ENCODE results near the gene CENPS.
A peak's percentile ranks its signal among the peaks of the same experiment; 100 is the strongest.
"Not testable (repeated sequence)": the region's sequence is repeated elsewhere in the genome, so short reads cannot be mapped to it uniquely, and the experiment has no call there.

The CENPS gene

GRCh38 chr1:10430216-10431069, at the start of gene CENPS:
Gene CENPS (plus strand): TSS chr1:10430433. CDS start chr1:10430518, 85 bp downstream.
- DNase-seq (ENCODE audit: low read depth, low spot score), result peak; percentile 97

GRCh38 chr1:10380594-10381275, 49.5 kb upstream of the CENPS start:
- DNase-seq (ENCODE audit: low read depth, low spot score), result peak; percentile 89

GRCh38 chr1:10383630-10384029, 46.6 kb upstream of the CENPS start:
- DNase-seq (ENCODE audit: low read depth, low spot score), result no peak

- DNase-seq (ENCODE audit: low read depth, low spot score), result no peak
Observed at GRCh38 chr1:10384219-10384618, 46.0 kb upstream of the CENPS start.

- no peak for DNase-seq (ENCODE audit: low read depth, low spot score)
Observed at GRCh38 chr1:10386761-10387676, 43.2 kb upstream of the CENPS start.

- peak; percentile 61 for DNase-seq (ENCODE audit: low read depth, low spot score)
Observed at GRCh38 chr1:10387677-10388386, 42.4 kb upstream of the CENPS start.

GRCh38 chr1:10388387-10388715, 41.9 kb upstream of the CENPS start:
- no peak for DNase-seq (ENCODE audit: low read depth, low spot score)

GRCh38 chr1:10389271-10389973, 40.8 kb upstream of the CENPS start:
- no peak for DNase-seq (ENCODE audit: low read depth, low spot score)

- DNase-seq (ENCODE audit: low read depth, low spot score), result no peak
Observed at GRCh38 chr1:10396870-10397269, 33.4 kb upstream of the CENPS start.

GRCh38 chr1:10398278-10398733, 31.9 kb upstream of the CENPS start:
- DNase-seq (ENCODE audit: low read depth, low spot score), result no peak

- DNase-seq (ENCODE audit: low read depth, low spot score), result peak; percentile 99
Observed at GRCh38 chr1:10398734-10399443, 31.3 kb upstream of the CENPS start, which contains the start of gene PGD. Gene PGD (plus strand): TSS chr1:10399064. CDS start chr1:10399118, 54 bp downstream.

GRCh38 chr1:10399444-10399941, 30.7 kb upstream of the CENPS start:
- peak; percentile 73 for DNase-seq (ENCODE audit: low read depth, low spot score)

- DNase-seq (ENCODE audit: low read depth, low spot score), result peak; percentile 16
Observed at GRCh38 chr1:10400013-10400412, 30.2 kb upstream of the CENPS start.

- DNase-seq (ENCODE audit: low read depth, low spot score), result peak; percentile 57
Observed at GRCh38 chr1:10401281-10401680, 29.0 kb upstream of the CENPS start.

GRCh38 chr1:10402729-10403274, 27.4 kb upstream of the CENPS start:
- DNase-seq (ENCODE audit: low read depth, low spot score), result peak; percentile 45

- DNase-seq (ENCODE audit: low read depth, low spot score), result no peak
Observed at GRCh38 chr1:10407201-10407600, 23.0 kb upstream of the CENPS start.

- peak; percentile 28 for DNase-seq (ENCODE audit: low read depth, low spot score)
Observed at GRCh38 chr1:10415211-10415930, 14.9 kb upstream of the CENPS start.

GRCh38 chr1:10415967-10416366, 14.3 kb upstream of the CENPS start:
- not testable (repeated sequence) for DNase-seq (ENCODE audit: low read depth, low spot score)

GRCh38 chr1:10418741-10419140, 11.5 kb upstream of the CENPS start:
- not testable (repeated sequence) for DNase-seq (ENCODE audit: low read depth, low spot score)

Measured in astrocyte of the hippocampus (primary cell).